Keratinocyte (primary cell): ENCODE measurements around the gene RAB44. TPM values are rescaled to one million over a fixed set of nuclear protein-coding genes. Genes with fewer than 3 reads are reported as not detected.

Source experiments
- DNase-seq: peaks from one replicate; pipeline ENCODE4 v3.0.0-alpha.2; 2011; ENCODE audit warnings: low read depth, missing footprints, low spot score
- FAIRE-seq: peaks from 2 replicates; lab custom pipeline; 2011; peaks lifted over from hg19 to GRCh38; lab: Jason Lieb, UNC
- H2AFZ ChIP-seq: 2 replicates; pipeline ENCODE4 v1.6.0; 2012; ENCODE audit warnings: low read length, control low read depth, inconsistent platforms; ENCODE audit not compliant: control insufficient read depth
- H3K27ac ChIP-seq: 2 replicates; pipeline ENCODE4 v1.5.1; 2011; ENCODE audit warnings: low read length; ENCODE audit not compliant: control insufficient read depth, insufficient read depth
- H3K27me3 ChIP-seq: 3 replicates; pipeline ENCODE4 v1.6.0; 2011; ENCODE audit warnings: low read length; ENCODE audit not compliant: control insufficient read depth, insufficient read depth; ENCODE audit errors: extremely low read depth
- H3K36me3 ChIP-seq, 2 experiments: 2 replicates in 1 of 2; 3 replicates in 1 of 2; pipeline ENCODE4 v1.5.1; 2011; ENCODE audit warnings: low read length in 2 of 2, mild to moderate bottlenecking in 1 of 2; ENCODE audit not compliant: control insufficient read depth in 2 of 2, insufficient read depth in 2 of 2; ENCODE audit errors: extremely low read depth in 1 of 2
- H3K4me1 ChIP-seq: 3 replicates; pipeline ENCODE4 v1.5.1; 2011; ENCODE audit warnings: low read length; ENCODE audit not compliant: control insufficient read depth, insufficient read depth; ENCODE audit errors: extremely low read depth
- H3K4me2 ChIP-seq: 3 replicates; pipeline ENCODE4 v1.6.0; 2011; ENCODE audit warnings: low read depth, low read length; ENCODE audit not compliant: control insufficient read depth, insufficient read depth; ENCODE audit errors: extremely low read depth
- H3K4me3 ChIP-seq, 3 experiments: fragments of 200-600 bp in 1 of 3; sonication (generic) in 1 of 3; 2 replicates in 2 of 3; 3 replicates in 1 of 3; pipeline ENCODE4 v1.5.1; 2011 to 2016; ENCODE audit warnings: low read length in 3 of 3, mild to moderate bottlenecking in 3 of 3, control low read depth in 2 of 3, inconsistent platforms in 1 of 3, low read depth in 1 of 3, mixed read lengths in 1 of 3, mixed run types in 1 of 3, moderate library complexity in 1 of 3; ENCODE audit not compliant: control insufficient read depth in 2 of 3, insufficient read depth in 2 of 3; ENCODE audit errors: extremely low read depth in 1 of 3
- H3K79me2 ChIP-seq: 2 replicates; pipeline ENCODE4 v1.6.0; 2012; ENCODE audit warnings: low read length; ENCODE audit not compliant: control insufficient read depth, insufficient read depth
- H3K9ac ChIP-seq: 3 replicates; pipeline ENCODE4 v1.6.0; 2011; ENCODE audit warnings: low read length; ENCODE audit not compliant: control insufficient read depth, insufficient read depth; ENCODE audit errors: extremely low read depth
- H3K9me1 ChIP-seq: 3 replicates; pipeline ENCODE4 v1.6.0; 2011; ENCODE audit warnings: low read length; ENCODE audit not compliant: control insufficient read depth, insufficient read depth; ENCODE audit errors: extremely low read depth
- H3K9me3 ChIP-seq: 2 replicates; pipeline ENCODE4 v1.5.1; 2012; ENCODE audit warnings: low read depth, low read length; ENCODE audit not compliant: control insufficient read depth
- H4K20me1 ChIP-seq: 3 replicates; pipeline ENCODE4 v1.6.0; 2011; ENCODE audit warnings: low read length; ENCODE audit not compliant: control insufficient read depth, insufficient read depth; ENCODE audit errors: extremely low read depth
- CTCF ChIP-seq, 3 experiments: IDR thresholded peaks in 1 of 3; conservative IDR thresholded peaks in 1 of 3; optimal IDR thresholded peaks in 1 of 3; 2 replicates in 2 of 3; 3 replicates in 1 of 3; pipeline versions ENCODE3 to v1.5.1; 2011; ENCODE audit warnings: low read length in 3 of 3, mild to moderate bottlenecking in 3 of 3, moderate library complexity in 2 of 3, control low read depth in 1 of 3, inconsistent platforms in 1 of 3; ENCODE audit not compliant: insufficient read depth in 2 of 3; ENCODE audit errors: extremely low read depth in 1 of 3
- EZH2 ChIP-seq: IDR thresholded peaks from one replicate; pipeline ENCODE4 v1.6.1; 2012; ENCODE audit warnings: inconsistent platforms, mild to moderate bottlenecking, low read length, moderate library complexity
- dilution Hi-C: fragments of 300-500 bp; cut with MboI; formaldehyde crosslinking; loops from one replicate; pipeline ENCODE4 v1.7.0; 2020; ENCODE audit warnings: low sequenced_read_pairs; ENCODE audit not compliant: extremely low pct_ligation_motif_present
- polyA plus RNA-seq, 5 experiments: library from polyadenylated mRNA; depleted of rRNA in 3 of 5; stranded (reverse) in 3 of 5; stranded (forward) in 1 of 5; unstranded in 1 of 5; fragments of >200 nt; gene quantifications; 1 replicate in 1 of 5; 2 replicates in 3 of 5; 3 replicates in 1 of 5; pipeline versions ENCODE4 v1.2.1 to v1.2.3, GENCODE V29; 2011 to 2012; ENCODE audit warnings: missing spikeins in 2 of 5, low read depth in 1 of 5, low replicate concordance in 1 of 5

RAB44 gene
- polyA plus RNA-seq, 1 donor (not counting 4 experiments of a cell fraction or from before 2014, with no cell fraction given) = 0.03 TPM

- H3K9me3 ChIP-seq = no peaks in the 10 kb centered on the region
- no peaks in the 10 kb centered on the region for H3K27me3 ChIP-seq
- no peak overlapping the region for H3K4me2 ChIP-seq
- H3K4me1 ChIP-seq = peaks cover 10% of the 10 kb centered on the region
- TF ChIP-seq CTCF (optimal IDR thresholded peaks at IDR 0.05 in 1 of 3, IDR thresholded peaks at IDR 0.05 in 1 of 3, conservative IDR thresholded peaks at IDR 0.05 in 1 of 3; ENCODE audit: extremely low read depth in 1 of 3, insufficient read depth in 2 of 3, low read length in 3 of 3) (no peak), EZH2 (no peak)
- no peak overlapping the region for H3K4me3 ChIP-seq
- no peak overlapping the region for H3K27ac ChIP-seq
- H3K36me3 ChIP-seq = no peaks in the 10 kb centered on the region
- H3K9ac ChIP-seq = no peak overlapping the region
- dilution Hi-C loops = no loop called here
- H4K20me1 ChIP-seq = no peaks in the 10 kb centered on the region
- FAIRE-seq (no peak), DNase-seq (no peak)
- no peaks in the 10 kb centered on the region for H3K79me2 ChIP-seq
- no peak overlapping the region for H2AFZ ChIP-seq
- no peaks in the 10 kb centered on the region for H3K9me1 ChIP-seq
Measured at GRCh38 chr6:36745283-36745682, 47.7 kb downstream of the RAB44 start.

GRCh38 chr6:36745836-36746235 lies 48.2 kb downstream of the RAB44 start:
- Histone ChIP-seq H3K4me3 (no peak overlapping the region), H4K20me1 (no peaks in the 10 kb centered on the region), H3K27ac (no peak overlapping the region), H3K36me3 (no peaks in the 10 kb centered on the region), H3K9me1 (no peaks in the 10 kb centered on the region), H2AFZ (no peak overlapping the region), H3K27me3 (no peaks in the 10 kb centered on the region), H3K79me2 (no peaks in the 10 kb centered on the region), H3K4me1 (peaks cover 14% of the 10 kb centered on the region), H3K9me3 (no peaks in the 10 kb centered on the region), H3K9ac (no peak overlapping the region), H3K4me2 (no peak overlapping the region)
- dilution Hi-C loops = no loop called here
- no peak for DNase-seq
- FAIRE-seq = no peak
- no peak for TF ChIP-seq EZH2
- no peak for TF ChIP-seq CTCF (optimal IDR thresholded peaks at IDR 0.05 in 1 of 3, IDR thresholded peaks at IDR 0.05 in 1 of 3, conservative IDR thresholded peaks at IDR 0.05 in 1 of 3; ENCODE audit: extremely low read depth in 1 of 3, insufficient read depth in 2 of 3, low read length in 3 of 3)
